Endodermal cell (in vitro differentiated cells): ENCODE results near the gene SLC24A3. TPM values are rescaled to one million over a fixed set of nuclear protein-coding genes. Genes with fewer than 3 reads are reported as not detected.

Source experiments
- DNase-seq: peaks from one replicate; pipeline ENCODE4 v3.0.0-alpha.2; 2017
- H3K27ac ChIP-seq: 2 replicates; pipeline ENCODE4 v1.5.1; 2013; ENCODE audit warnings: mild to moderate bottlenecking, low read depth, low read length, moderate library complexity
- H3K27me3 ChIP-seq: 2 replicates; pipeline ENCODE4 v1.6.1; 2013; ENCODE audit warnings: mild to moderate bottlenecking, low read length, moderate library complexity; ENCODE audit not compliant: insufficient read depth, control insufficient read depth, poor library complexity, severe bottlenecking
- H3K36me3 ChIP-seq: 2 replicates; pipeline ENCODE4 v1.7.0; 2013; ENCODE audit warnings: mild to moderate bottlenecking, low read length, moderate library complexity; ENCODE audit not compliant: control insufficient read depth, insufficient read depth
- H3K4me1 ChIP-seq: one replicate; pipeline ENCODE4 v1.7.0; 2013; ENCODE audit warnings: low read length; ENCODE audit not compliant: control insufficient read depth, insufficient read depth
- H3K4me3 ChIP-seq: 2 replicates; pipeline ENCODE4 v1.5.1; 2013; ENCODE audit warnings: mild to moderate bottlenecking, low read length, moderate library complexity
- H3K9ac ChIP-seq: 2 replicates; pipeline ENCODE4 v1.6.1; 2013; ENCODE audit warnings: mild to moderate bottlenecking, low read length, moderate library complexity; ENCODE audit not compliant: poor library complexity, severe bottlenecking; ENCODE audit errors: extremely low read depth
- H3K9me3 ChIP-seq: 2 replicates; pipeline ENCODE4 v1.6.1; 2013; ENCODE audit warnings: mild to moderate bottlenecking, low read length, moderate library complexity; ENCODE audit not compliant: control insufficient read depth
- H3K27ac Mint-ChIP-seq: 2 replicates; pipeline ENCODE4 v1.8.0; 2020; ENCODE audit warnings: mixed read lengths
- H3K27me3 Mint-ChIP-seq: 2 replicates; pipeline ENCODE4 v1.8.0; 2021; ENCODE audit warnings: mild to moderate bottlenecking, mixed read lengths; ENCODE audit not compliant: insufficient read depth
- H3K36me3 Mint-ChIP-seq: 2 replicates; pipeline ENCODE4 v1.8.0; 2020; ENCODE audit warnings: low read depth, mixed read lengths
- H3K4me1 Mint-ChIP-seq: 2 replicates; pipeline ENCODE4 v1.8.0; 2020; ENCODE audit warnings: mixed read lengths
- H3K4me3 Mint-ChIP-seq: 2 replicates; pipeline ENCODE4 v1.8.0; 2020; ENCODE audit warnings: mild to moderate bottlenecking, moderate library complexity, mixed read lengths
- H3K9me3 Mint-ChIP-seq: 2 replicates; pipeline ENCODE4 v1.8.0; 2020; ENCODE audit warnings: mild to moderate bottlenecking, mixed read lengths
- WGBS, 2 experiments: methylation state at CpG; one replicate each; pipeline versions ENCODE4 v1.1.5 to v1.1.7; 2013; ENCODE audit warnings: missing lambda C conversion rate in 2 of 2, mixed read lengths in 1 of 2; ENCODE audit not compliant: insufficient coverage in 1 of 2, insufficient read length in 1 of 2; 5-methylcytosine and 5-hydroxymethylcytosine counted together
- total RNA-seq, 2 donors: library from RNA; stranded (reverse); fragmentation: NEBNext Ultra II Directional in 1 of 2; extraction: Animal tissue kit (Norgen Biotek cat#: 25700) in 1 of 2; gene quantifications; 2 replicates in 1 of 2; 3 replicates in 1 of 2; pipeline ENCODE4 v1.2.1, GENCODE V29; 2021
- TF ChIP-seq, protein P1 (sequence below): fragments of 200-600 bp; sonication (generic); conservative IDR thresholded peaks from 2 replicates; pipeline ENCODE4 v1.5.0; 2021; ENCODE audit warnings: antibody characterized with exemption, mild to moderate bottlenecking

SLC24A3 gene
- total RNA-seq, 2 donors from 2014 or later = 1.5 to 1.8 TPM

DNA sequence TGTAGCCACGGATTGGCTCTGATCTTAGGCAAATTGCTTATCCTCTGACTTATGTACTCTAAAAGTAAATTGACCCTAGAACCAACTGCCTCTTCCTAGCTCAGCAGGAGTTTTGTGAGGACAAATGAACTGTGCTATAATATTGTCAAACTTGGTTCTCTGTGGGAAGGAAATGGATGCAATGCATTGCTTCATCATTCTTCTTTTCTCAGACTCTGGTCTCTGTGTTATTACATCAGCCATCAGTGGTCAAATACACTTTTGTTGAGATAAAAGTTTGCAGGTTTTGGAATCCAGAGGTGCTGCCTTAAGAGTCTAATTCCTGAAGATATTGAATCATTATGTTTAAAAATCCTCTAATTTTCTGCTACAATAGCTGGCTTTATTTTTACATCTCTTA lies 64.9 kb downstream of the SLC24A3 start:
- Histone ChIP-seq H3K36me3 (no peaks in the 10 kb centered on the region), H3K4me1 (peaks cover 7% of the 10 kb centered on the region), H3K27me3 (no peaks in the 10 kb centered on the region), H3K9ac (no peak overlapping the region), H3K9me3 (no peaks in the 10 kb centered on the region), H3K27ac (no peak overlapping the region), H3K4me3 (no peak overlapping the region)
- Mint-ChIP-seq H3K36me3 (no peaks in the 10 kb centered on the region), H3K4me1 (peaks cover 10% of the 10 kb centered on the region), H3K27ac (no peak overlapping the region), H3K9me3 (no peaks in the 10 kb centered on the region), H3K27me3 (peaks cover 2% of the 10 kb centered on the region), H3K4me3 (no peak overlapping the region)
- TF ChIP-seq, protein P1, sequence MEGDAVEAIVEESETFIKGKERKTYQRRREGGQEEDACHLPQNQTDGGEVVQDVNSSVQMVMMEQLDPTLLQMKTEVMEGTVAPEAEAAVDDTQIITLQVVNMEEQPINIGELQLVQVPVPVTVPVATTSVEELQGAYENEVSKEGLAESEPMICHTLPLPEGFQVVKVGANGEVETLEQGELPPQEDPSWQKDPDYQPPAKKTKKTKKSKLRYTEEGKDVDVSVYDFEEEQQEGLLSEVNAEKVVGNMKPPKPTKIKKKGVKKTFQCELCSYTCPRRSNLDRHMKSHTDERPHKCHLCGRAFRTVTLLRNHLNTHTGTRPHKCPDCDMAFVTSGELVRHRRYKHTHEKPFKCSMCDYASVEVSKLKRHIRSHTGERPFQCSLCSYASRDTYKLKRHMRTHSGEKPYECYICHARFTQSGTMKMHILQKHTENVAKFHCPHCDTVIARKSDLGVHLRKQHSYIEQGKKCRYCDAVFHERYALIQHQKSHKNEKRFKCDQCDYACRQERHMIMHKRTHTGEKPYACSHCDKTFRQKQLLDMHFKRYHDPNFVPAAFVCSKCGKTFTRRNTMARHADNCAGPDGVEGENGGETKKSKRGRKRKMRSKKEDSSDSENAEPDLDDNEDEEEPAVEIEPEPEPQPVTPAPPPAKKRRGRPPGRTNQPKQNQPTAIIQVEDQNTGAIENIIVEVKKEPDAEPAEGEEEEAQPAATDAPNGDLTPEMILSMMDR = no peak
- no peak for DNase-seq
- WGBS, 2 experiments = 95 to 100% methylated on average over 1 of the region's 1 CpG

DNA sequence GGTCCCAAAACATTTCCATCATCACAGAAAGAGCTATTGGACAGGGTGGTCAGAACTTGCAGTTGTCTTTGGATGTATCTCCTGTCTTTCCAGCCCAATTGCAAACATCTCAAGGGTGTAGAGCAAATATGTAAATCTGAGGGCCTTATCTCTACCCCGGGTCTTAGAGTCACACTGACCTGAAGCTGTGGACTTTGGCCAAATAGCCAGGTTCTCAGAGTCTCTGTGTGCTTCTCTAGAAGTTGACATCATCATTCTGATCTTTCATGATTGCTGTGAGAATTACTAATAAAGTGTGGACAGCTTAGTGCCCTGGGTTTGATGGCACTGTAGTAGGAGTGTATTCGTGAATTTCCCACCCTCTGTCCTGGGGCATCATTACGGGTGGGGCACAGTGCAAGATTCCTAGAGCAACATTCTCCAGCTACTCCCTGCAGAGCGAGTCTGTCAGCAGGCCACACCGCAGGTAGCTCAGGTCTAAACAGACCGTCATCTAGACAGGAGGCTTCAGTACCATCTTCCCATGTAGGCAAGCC lies 71.1 kb downstream of the SLC24A3 start:
- Histone ChIP-seq H3K36me3 (no peaks in the 10 kb centered on the region), H3K9ac (no peak overlapping the region), H3K4me1 (peaks cover 5% of the 10 kb centered on the region), H3K4me3 (no peak overlapping the region), H3K27ac (no peak overlapping the region), H3K27me3 (no peaks in the 10 kb centered on the region), H3K9me3 (no peaks in the 10 kb centered on the region)
- peak overlapping the region; percentile 1 for H3K27ac Mint-ChIP-seq
- peaks cover 10% of the 10 kb centered on the region for H3K4me1 Mint-ChIP-seq
- no peaks in the 10 kb centered on the region for H3K9me3 Mint-ChIP-seq
- H3K36me3 Mint-ChIP-seq = no peaks in the 10 kb centered on the region
- H3K27me3 Mint-ChIP-seq = peaks cover 2% of the 10 kb centered on the region
- TF ChIP-seq, protein P1 = no peak
- 90% methylated on average over 4 to 6 of the region's 6 CpGs for WGBS, 2 experiments
- no peak for DNase-seq
- no peak overlapping the region for H3K4me3 Mint-ChIP-seq

DNA sequence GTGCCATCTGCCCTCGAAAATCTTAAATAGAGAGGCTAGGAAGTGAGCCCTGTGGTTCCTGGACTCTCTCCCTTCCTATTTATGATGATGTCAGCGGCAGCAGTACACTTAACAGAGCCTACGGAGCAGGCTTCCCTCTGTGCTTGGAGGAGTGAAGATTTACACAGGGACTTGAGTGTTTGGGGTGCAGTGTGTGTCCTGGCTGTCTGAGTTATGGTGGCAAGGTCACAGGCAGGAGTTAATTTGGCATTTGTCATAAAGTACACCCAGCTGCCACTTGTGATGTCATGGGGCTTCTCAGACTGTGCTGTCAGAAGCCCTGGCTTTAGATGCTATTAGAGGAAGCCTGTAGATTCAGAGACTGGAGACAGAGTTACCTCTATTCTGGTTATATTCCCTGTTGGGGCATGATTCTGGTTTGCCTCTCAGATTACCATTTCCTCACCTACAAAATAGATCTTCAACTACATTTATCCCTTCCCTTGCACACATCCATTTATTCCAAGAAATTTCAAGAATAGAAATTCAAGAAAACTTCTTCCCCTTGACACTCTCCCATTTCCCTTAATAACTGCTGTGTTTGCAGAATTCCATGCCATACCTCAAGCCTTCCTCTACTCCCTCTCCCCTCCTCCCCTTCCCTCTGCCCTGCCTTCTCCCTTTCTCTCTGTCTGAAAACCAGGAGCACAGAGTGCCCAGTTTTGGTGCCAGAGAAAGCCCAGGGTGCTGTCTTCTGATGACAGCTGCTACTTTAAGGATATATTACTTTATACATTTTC lies 72.1 kb downstream of the SLC24A3 start:
- H3K27ac ChIP-seq = no peak overlapping the region
- no peaks in the 10 kb centered on the region for H3K36me3 Mint-ChIP-seq

More for the DNA sequence above, 72.1 kb downstream of the SLC24A3 start:
- Histone ChIP-seq H3K9ac (no peak overlapping the region), H3K4me1 (peaks cover 5% of the 10 kb centered on the region), H3K4me3 (no peak overlapping the region), H3K9me3 (no peaks in the 10 kb centered on the region), H3K27me3 (no peaks in the 10 kb centered on the region), H3K36me3 (no peaks in the 10 kb centered on the region)
- H3K4me3 Mint-ChIP-seq = no peak overlapping the region
- TF ChIP-seq, protein P1 = no peak
- peaks cover 2% of the 10 kb centered on the region for H3K27me3 Mint-ChIP-seq
- no peaks in the 10 kb centered on the region for H3K9me3 Mint-ChIP-seq
- H3K4me1 Mint-ChIP-seq = peaks cover 10% of the 10 kb centered on the region
- no peak for DNase-seq
- no peak overlapping the region for H3K27ac Mint-ChIP-seq
- WGBS, 2 experiments = 89 to 100% methylated on average over 1 to 3 of the region's 3 CpGs
